Pancreas (tissue), 10 donors: ENCODE data around the gene ZNF76. TPM values are rescaled to one million over a fixed set of nuclear protein-coding genes. Genes with fewer than 3 reads are reported as not detected.

Source experiments
- ATAC-seq, 4 donors: fragments of 200-7000 bp; cut with Tn5 transposase; one replicate each; pipeline versions ENCODE4 v1.8.0 to v1.9.1; 2020; ENCODE audit warnings: mild to moderate bottlenecking in 4 of 4, moderate library complexity in 4 of 4
- DNase-seq, 6 donors: peaks; one replicate each; pipeline ENCODE4 v3.0.0-alpha.2; 2020
- FAIRE-seq: peaks from 2 replicates; lab custom pipeline; 2012; peaks lifted over from hg19 to GRCh38; lab: Jason Lieb, UNC
- H3K27ac ChIP-seq, 4 donors: fragments of 200-600 bp; sonication (generic); 1 replicate in 3 of 4; 2 replicates in 1 of 4; pipeline versions ENCODE4 v1.5.0 to v1.8.0; 2020
- H3K27me3 ChIP-seq, 4 donors: fragments of 200-600 bp; one replicate each; pipeline ENCODE4 v1.8.0; 2021
- H3K36me3 ChIP-seq, 3 donors: fragments of 200-600 bp; sonication (generic) in 1 of 3; one replicate each; pipeline versions ENCODE4 v1.5.0 to v1.8.0; 2020 to 2021
- H3K4me1 ChIP-seq, 3 donors: fragments of 200-600 bp; one replicate each; pipeline ENCODE4 v1.8.0; 2021
- H3K4me3 ChIP-seq, 4 donors: fragments of 200-600 bp; sonication (generic) in 2 of 4; one replicate each; pipeline versions ENCODE4 v1.5.0 to v1.8.0; 2020 to 2021
- H3K9me3 ChIP-seq, 4 donors: fragments of 200-600 bp; one replicate each; pipeline ENCODE4 v1.8.0; 2021
- WGBS, 2 donors: extraction: QIAGEN DNeasy Blood & Tissue Kit; methylation state at CpG; one replicate each; pipeline ENCODE4 v1.1.7; 2013; 5-methylcytosine and 5-hydroxymethylcytosine counted together
- intact Hi-C, 3 donors: fragments of 100-400 bp; cut with DNase I; formaldehyde crosslinking; loops; one replicate each; pipeline versions ENCODE4 v1.11.1 to v1.14.2; 2022
- polyA plus RNA-seq, 2 donors: library from polyadenylated mRNA; stranded (reverse); fragments of 200-250 nt; gene quantifications; one replicate each; pipeline ENCODE4 v1.2.3, GENCODE V29; 2013
- total RNA-seq, 6 donors: library from RNA; stranded (reverse); fragmentation: NEBNext Ultra II Directional in 4 of 6; extraction: Animal tissue kit (Norgen Biotek cat#: 25700) in 4 of 6; gene quantifications; one replicate each; pipeline versions ENCODE4 v1.2.1 to v1.2.4, GENCODE V29; 2021 to 2023
- TF ChIP-seq, protein P1 (sequence below), 4 donors: fragments of 200-600 bp; sonication (generic) in 3 of 4; IDR thresholded peaks; one replicate each; pipeline versions ENCODE4 v1.5.0 to v1.8.0; 2021; ENCODE audit warnings: antibody characterized with exemption in 4 of 4
- donor health status: healthy with polysubstance abuse.
- donor health status: DM: no; HTN: no; CAD: no; lungs with moderate emphysema.
- donor health status: DM: no; HTN: no; CAD: no.
- donor health status: control.
- donor health status: control.
- donor health status: Bipolar disorder and iron deficiency.
- donor health status: DM: yes; HTN: yes; CAD: no.
- donor health status: DM: no; HTN: no; CAD: no.
- donor health status: DM: no; HTN: no; CAD: no.
- donor health status: DM: yes; HTN: yes; CAD: no.

ZNF76 gene
- total and polyA plus RNA-seq, 8 donors, result 14.9 to 51.1 (median 19.3) TPM

GRCh38 chr6:35288834-35289233, 29.3 kb downstream of the ZNF76 start:
- no peak overlapping the region for H3K4me3 ChIP-seq
- 70 to 72% methylated on average over 4 of the region's 4 CpGs for WGBS, 2 donors
- peaks cover 0 to 74% (median 26%) of the 10 kb centered on the region in 3 donors for H3K36me3 ChIP-seq
- DNase-seq (no peak), ATAC-seq (no peak), FAIRE-seq (no peak)
- H3K4me1 ChIP-seq, result no peaks in the 10 kb centered on the region
- H3K27me3 ChIP-seq, result no peaks in the 10 kb centered on the region
- H3K9me3 ChIP-seq, result no peaks in the 10 kb centered on the region
- no peak overlapping the region for H3K27ac ChIP-seq
- intact Hi-C loops, result no loop called here
- TF ChIP-seq, protein P1, sequence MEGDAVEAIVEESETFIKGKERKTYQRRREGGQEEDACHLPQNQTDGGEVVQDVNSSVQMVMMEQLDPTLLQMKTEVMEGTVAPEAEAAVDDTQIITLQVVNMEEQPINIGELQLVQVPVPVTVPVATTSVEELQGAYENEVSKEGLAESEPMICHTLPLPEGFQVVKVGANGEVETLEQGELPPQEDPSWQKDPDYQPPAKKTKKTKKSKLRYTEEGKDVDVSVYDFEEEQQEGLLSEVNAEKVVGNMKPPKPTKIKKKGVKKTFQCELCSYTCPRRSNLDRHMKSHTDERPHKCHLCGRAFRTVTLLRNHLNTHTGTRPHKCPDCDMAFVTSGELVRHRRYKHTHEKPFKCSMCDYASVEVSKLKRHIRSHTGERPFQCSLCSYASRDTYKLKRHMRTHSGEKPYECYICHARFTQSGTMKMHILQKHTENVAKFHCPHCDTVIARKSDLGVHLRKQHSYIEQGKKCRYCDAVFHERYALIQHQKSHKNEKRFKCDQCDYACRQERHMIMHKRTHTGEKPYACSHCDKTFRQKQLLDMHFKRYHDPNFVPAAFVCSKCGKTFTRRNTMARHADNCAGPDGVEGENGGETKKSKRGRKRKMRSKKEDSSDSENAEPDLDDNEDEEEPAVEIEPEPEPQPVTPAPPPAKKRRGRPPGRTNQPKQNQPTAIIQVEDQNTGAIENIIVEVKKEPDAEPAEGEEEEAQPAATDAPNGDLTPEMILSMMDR (IDR thresholded peaks at IDR 0.05), result no peak

GRCh38 chr6:35291491-35291890, 32.0 kb downstream of the ZNF76 start:
- H3K36me3 ChIP-seq, result peaks cover 0 to 53% (median 19%) of the 10 kb centered on the region in 3 donors
- intact Hi-C loops, result no loop called here
- TF ChIP-seq, protein P1 (IDR thresholded peaks at IDR 0.05), result no peak
- no peak for DNase-seq
- 96% methylated on average over 13 of the region's 13 CpGs for WGBS, 2 donors
- no peak for ATAC-seq
- no peak for FAIRE-seq
- no peak overlapping the region for H3K4me3 ChIP-seq
- no peaks in the 10 kb centered on the region for H3K4me1 ChIP-seq
- no peak overlapping the region for H3K27ac ChIP-seq
- H3K27me3 ChIP-seq, result no peaks in the 10 kb centered on the region
- no peaks in the 10 kb centered on the region for H3K9me3 ChIP-seq

DNA sequence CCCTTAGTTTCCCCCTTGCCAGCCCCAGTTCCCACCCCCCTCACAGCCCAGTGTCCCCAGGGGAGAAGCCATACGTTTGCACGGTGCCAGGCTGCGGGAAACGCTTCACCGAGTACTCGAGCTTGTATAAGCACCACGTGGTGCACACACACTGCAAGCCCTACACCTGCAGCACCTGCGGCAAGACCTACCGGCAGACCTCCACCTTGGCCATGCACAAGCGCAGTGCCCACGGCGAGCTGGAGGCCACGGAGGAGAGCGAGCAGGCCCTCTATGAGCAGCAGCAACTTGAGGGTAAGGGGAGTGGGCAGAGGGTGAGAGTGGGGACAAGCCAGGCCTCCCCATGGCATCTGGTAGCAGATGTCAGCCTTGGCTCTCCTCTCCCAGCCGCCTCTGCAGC, 33.0 kb downstream of the ZNF76 start:
- TF ChIP-seq, protein P1 (IDR thresholded peaks at IDR 0.05), result no peak
- H3K27me3 ChIP-seq, result no peaks in the 10 kb centered on the region
- no peak overlapping the region for H3K4me3 ChIP-seq
- ATAC-seq (no peak), DNase-seq (peak in 1 of 6 donors; percentile 50), FAIRE-seq (no peak)
- intact Hi-C loops, result no loop called here
- peaks cover 0 to 5% (median 0%) of the 10 kb centered on the region in 3 donors for H3K4me1 ChIP-seq
- peaks cover 0 to 43% (median 10%) of the 10 kb centered on the region in 3 donors for H3K36me3 ChIP-seq
- H3K9me3 ChIP-seq, result no peaks in the 10 kb centered on the region
- H3K27ac ChIP-seq, result no peak overlapping the region
- 70 to 73% methylated on average over 15 of the region's 15 CpGs for WGBS, 2 donors

GRCh38 chr6:35293681-35294080, 34.1 kb downstream of the ZNF76 start:
- H3K27ac ChIP-seq, result no peak overlapping the region
- peaks cover 0 to 7% (median 0%) of the 10 kb centered on the region in 3 donors for H3K4me1 ChIP-seq
- H3K27me3 ChIP-seq, result no peaks in the 10 kb centered on the region
- H3K4me3 ChIP-seq, result no peak overlapping the region
- DNase-seq (peak in 1 of 6 donors; percentile 43), FAIRE-seq (no peak), ATAC-seq (no peak)
- peaks cover 0 to 32% (median 0%) of the 10 kb centered on the region in 3 donors for H3K36me3 ChIP-seq
- H3K9me3 ChIP-seq, result no peaks in the 10 kb centered on the region
- WGBS, 2 donors, result 86 to 93% methylated on average over 9 of the region's 9 CpGs
- TF ChIP-seq, protein P1 (IDR thresholded peaks at IDR 0.05), result no peak
- intact Hi-C loops, result no loop called here

DNA sequence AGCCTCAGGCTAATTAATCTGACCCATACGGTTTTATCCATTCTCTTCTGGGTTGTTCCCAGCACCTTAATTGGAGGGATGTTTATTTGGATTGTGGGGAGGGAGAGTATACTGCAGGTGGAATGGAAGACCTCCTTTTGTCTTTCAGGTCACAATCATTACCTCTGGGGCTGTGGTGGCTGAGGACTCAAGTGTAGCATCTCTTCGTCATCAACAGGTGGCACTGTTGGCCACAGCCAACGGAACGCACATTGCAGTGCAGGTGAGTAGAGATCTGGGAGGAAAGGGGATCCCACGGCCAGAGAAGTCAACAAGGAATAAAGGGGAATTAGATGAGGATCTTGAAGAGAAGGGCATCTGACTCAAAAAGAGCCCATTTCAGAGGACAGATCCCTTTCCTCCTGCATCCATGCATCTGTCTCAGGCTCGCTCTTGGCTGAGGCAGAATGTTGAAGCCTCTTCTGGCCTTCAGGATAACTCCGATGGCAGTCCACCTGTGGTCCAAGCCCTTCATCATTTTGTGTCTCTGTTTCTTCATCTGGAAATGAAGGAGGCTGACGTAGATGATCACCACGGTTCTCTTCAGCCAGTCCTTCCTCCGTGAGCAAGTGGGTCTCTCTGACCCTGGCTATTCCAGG, 34.9 kb downstream of the ZNF76 start:
- Histone ChIP-seq H3K9me3 (no peaks in the 10 kb centered on the region), H3K36me3 (peaks cover 0 to 26% (median 0%) of the 10 kb centered on the region in 3 donors), H3K4me1 (peaks cover 0 to 10% (median 0%) of the 10 kb centered on the region in 3 donors), H3K27ac (no peak overlapping the region), H3K4me3 (no peak overlapping the region), H3K27me3 (no peaks in the 10 kb centered on the region)
- intact Hi-C loops, result no loop called here
- ATAC-seq (peak in 3 of 4 donors; percentile 43 to 56 (median 51)), DNase-seq (peak in 2 of 6 donors; percentile 55 to 63), FAIRE-seq (no peak)
- TF ChIP-seq, protein P1 (IDR thresholded peaks at IDR 0.05), result peak; percentile 46 to 65 (median 56)
- WGBS, 2 donors, result 54 to 55% methylated on average over 10 of the region's 10 CpGs
